Activated CD4-positive, alpha-beta T cell treated with anti-CD3 and anti-CD28 coated beads, Interleukin-2, amount 10 ng/mL, durations not matched to agents 7 days and 5 days (primary cell): ENCODE results near the gene MID1. TPM values are rescaled to one million over a fixed set of nuclear protein-coding genes. Genes with fewer than 3 reads are reported as not detected.

Source experiments
- CTCF ChIA-PET: fragments of 350-600 bp; sonication (Branson Sonifier 250); formaldehyde crosslinking; loops from one replicate; lab custom pipeline; 2021; ENCODE audit warnings: antibody characterized with exemption; lab: Charles Lee
- POLR2A ChIA-PET: fragments of 350-600 bp; sonication (Branson Sonifier 250); formaldehyde crosslinking; loops from one replicate; lab custom pipeline; 2021; ENCODE audit warnings: antibody characterized with exemption; lab: Charles Lee
- DNase-seq: peaks from one replicate; pipeline ENCODE4 v3.0.0-alpha.2; 2020
- H3K27ac Mint-ChIP-seq: one replicate; pipeline ENCODE4 v1.8.0; 2021; ENCODE audit warnings: mild to moderate bottlenecking, moderate library complexity, mixed read lengths
- H3K27me3 Mint-ChIP-seq: one replicate; pipeline ENCODE4 v1.8.0; 2021; ENCODE audit warnings: mixed read lengths
- H3K36me3 Mint-ChIP-seq: one replicate; pipeline ENCODE4 v1.8.0; 2021; ENCODE audit warnings: low read depth, mixed read lengths
- H3K4me1 Mint-ChIP-seq: one replicate; pipeline ENCODE4 v1.8.0; 2021; ENCODE audit warnings: mixed read lengths
- H3K4me3 Mint-ChIP-seq: one replicate; pipeline ENCODE4 v1.8.0; 2021; ENCODE audit warnings: mild to moderate bottlenecking, moderate library complexity, mixed read lengths
- H3K9me3 Mint-ChIP-seq: one replicate; pipeline ENCODE4 v1.8.0; 2021; ENCODE audit warnings: mixed read lengths
- total RNA-seq, 2 experiments: library from RNA; stranded (reverse); gene quantifications; one replicate each; pipeline ENCODE4 v1.2.3, GENCODE V29; 2021

The MID1 gene
- total RNA-seq, 2 experiments from 2014 or later = 0.22 to 0.23 TPM

- H3K27me3 Mint-ChIP-seq = no peaks in the 10 kb centered on the region
- no peaks in the 10 kb centered on the region for H3K36me3 Mint-ChIP-seq
- ChIA-PET CTCF (no interaction called here), POLR2A (no interaction called here)
- H3K9me3 Mint-ChIP-seq = no peaks in the 10 kb centered on the region
- DNase-seq = no peak
- H3K4me3 Mint-ChIP-seq = no peak overlapping the region
- no peak overlapping the region for H3K27ac Mint-ChIP-seq
- no peaks in the 10 kb centered on the region for H3K4me1 Mint-ChIP-seq
These were observed 88.5 kb downstream of the MID1 start for GRCh38 chrX:10531927-10532326.

- Mint-ChIP-seq H3K36me3 (no peaks in the 10 kb centered on the region), H3K9me3 (no peaks in the 10 kb centered on the region), H3K4me3 (no peak overlapping the region), H3K4me1 (no peaks in the 10 kb centered on the region), H3K27me3 (no peaks in the 10 kb centered on the region), H3K27ac (no peak overlapping the region)
- ChIA-PET POLR2A (no interaction called here), CTCF (no interaction called here)
- DNase-seq = no peak
These were observed 91.0 kb downstream of the MID1 start for GRCh38 chrX:10529344-10529743.

- Mint-ChIP-seq H3K9me3 (no peaks in the 10 kb centered on the region), H3K4me3 (no peak overlapping the region), H3K36me3 (no peaks in the 10 kb centered on the region), H3K27me3 (no peaks in the 10 kb centered on the region), H3K4me1 (no peaks in the 10 kb centered on the region), H3K27ac (no peak overlapping the region)
- DNase-seq = no peak
- ChIA-PET CTCF (no interaction called here), POLR2A (no interaction called here)
These were observed 93.9 kb downstream of the MID1 start for GRCh38 chrX:10526451-10526850.

- DNase-seq = no peak
- ChIA-PET POLR2A (no interaction called here), CTCF (no interaction called here)
- no peaks in the 10 kb centered on the region for H3K9me3 Mint-ChIP-seq
- no peaks in the 10 kb centered on the region for H3K4me1 Mint-ChIP-seq
- H3K4me3 Mint-ChIP-seq = no peak overlapping the region
- no peaks in the 10 kb centered on the region for H3K36me3 Mint-ChIP-seq
- no peaks in the 10 kb centered on the region for H3K27me3 Mint-ChIP-seq
- no peak overlapping the region for H3K27ac Mint-ChIP-seq
These were observed 94.8 kb downstream of the MID1 start for GRCh38 chrX:10525381-10526120.

- no peak for DNase-seq
- Mint-ChIP-seq H3K4me1 (no peaks in the 10 kb centered on the region), H3K9me3 (no peaks in the 10 kb centered on the region), H3K36me3 (no peaks in the 10 kb centered on the region), H3K4me3 (no peak overlapping the region), H3K27me3 (no peaks in the 10 kb centered on the region), H3K27ac (no peak overlapping the region)
- CTCF ChIA-PET = no interaction called here
- POLR2A ChIA-PET = no interaction called here
These were observed 95.8 kb downstream of the MID1 start for GRCh38 chrX:10524578-10524977.

- Mint-ChIP-seq H3K27ac (no peak overlapping the region), H3K36me3 (no peaks in the 10 kb centered on the region), H3K4me1 (no peaks in the 10 kb centered on the region), H3K27me3 (no peaks in the 10 kb centered on the region), H3K9me3 (no peaks in the 10 kb centered on the region), H3K4me3 (no peak overlapping the region)
- ChIA-PET CTCF (no interaction called here), POLR2A (no interaction called here)
- DNase-seq = no peak
These were observed 100.6 kb downstream of the MID1 start for GRCh38 chrX:10519761-10520160.

GRCh38 chrX:10519278-10519677, 101.1 kb downstream of the MID1 start:
- Mint-ChIP-seq H3K4me1 (no peaks in the 10 kb centered on the region), H3K36me3 (no peaks in the 10 kb centered on the region), H3K27ac (no peak overlapping the region), H3K9me3 (no peaks in the 10 kb centered on the region), H3K4me3 (no peak overlapping the region), H3K27me3 (no peaks in the 10 kb centered on the region)
- POLR2A ChIA-PET = no interaction called here
- DNase-seq = no peak
- CTCF ChIA-PET = no interaction called here

- ChIA-PET CTCF (no interaction called here), POLR2A (no interaction called here)
- no peak for DNase-seq
- H3K36me3 Mint-ChIP-seq = no peaks in the 10 kb centered on the region
- no peak overlapping the region for H3K4me3 Mint-ChIP-seq
- H3K27me3 Mint-ChIP-seq = no peaks in the 10 kb centered on the region
- no peak overlapping the region for H3K27ac Mint-ChIP-seq
- H3K9me3 Mint-ChIP-seq = no peaks in the 10 kb centered on the region
- H3K4me1 Mint-ChIP-seq = no peaks in the 10 kb centered on the region
These were observed 102.3 kb downstream of the MID1 start for GRCh38 chrX:10518073-10518472.

GRCh38 chrX:10516781-10517322, 103.5 kb downstream of the MID1 start:
- Mint-ChIP-seq H3K36me3 (no peaks in the 10 kb centered on the region), H3K27me3 (no peaks in the 10 kb centered on the region), H3K4me3 (no peak overlapping the region), H3K27ac (no peak overlapping the region), H3K9me3 (no peaks in the 10 kb centered on the region), H3K4me1 (no peaks in the 10 kb centered on the region)
- ChIA-PET CTCF (no interaction called here), POLR2A (no interaction called here)
- DNase-seq = no peak

- DNase-seq = no peak
- H3K27me3 Mint-ChIP-seq = no peaks in the 10 kb centered on the region
- CTCF ChIA-PET = no interaction called here
- H3K4me3 Mint-ChIP-seq = no peak overlapping the region
- H3K27ac Mint-ChIP-seq = no peak overlapping the region
- POLR2A ChIA-PET = no interaction called here
- H3K9me3 Mint-ChIP-seq = no peaks in the 10 kb centered on the region
- H3K4me1 Mint-ChIP-seq = no peaks in the 10 kb centered on the region
- no peaks in the 10 kb centered on the region for H3K36me3 Mint-ChIP-seq
These were observed 105.5 kb downstream of the MID1 start for GRCh38 chrX:10514891-10515290.

GRCh38 chrX:10513974-10514373, 106.4 kb downstream of the MID1 start:
- no peaks in the 10 kb centered on the region for H3K27me3 Mint-ChIP-seq
- POLR2A ChIA-PET = no interaction called here

GRCh38 chrX:10512741-10513140, 107.6 kb downstream of the MID1 start:
- Mint-ChIP-seq H3K27me3 (no peaks in the 10 kb centered on the region), H3K4me1 (no peaks in the 10 kb centered on the region), H3K4me3 (no peak overlapping the region), H3K9me3 (peaks cover 3% of the 10 kb centered on the region), H3K36me3 (no peaks in the 10 kb centered on the region), H3K27ac (no peak overlapping the region)
- CTCF ChIA-PET = no interaction called here
- POLR2A ChIA-PET = no interaction called here
- DNase-seq = no peak

More at GRCh38 chrX:10513974-10514373, 106.4 kb downstream of the MID1 start:
- H3K27ac Mint-ChIP-seq = no peak overlapping the region
- no peak for DNase-seq
- H3K9me3 Mint-ChIP-seq = peaks cover under 1% of the 10 kb centered on the region
- H3K4me1 Mint-ChIP-seq = no peaks in the 10 kb centered on the region
- H3K36me3 Mint-ChIP-seq = no peaks in the 10 kb centered on the region
- H3K4me3 Mint-ChIP-seq = no peak overlapping the region
- CTCF ChIA-PET = no interaction called here

- H3K9me3 Mint-ChIP-seq = peaks cover 3% of the 10 kb centered on the region
- DNase-seq = no peak
- ChIA-PET CTCF (no interaction called here), POLR2A (no interaction called here)
- no peaks in the 10 kb centered on the region for H3K36me3 Mint-ChIP-seq
- no peak overlapping the region for H3K4me3 Mint-ChIP-seq
- no peaks in the 10 kb centered on the region for H3K4me1 Mint-ChIP-seq
- H3K27ac Mint-ChIP-seq = no peak overlapping the region
- H3K27me3 Mint-ChIP-seq = no peaks in the 10 kb centered on the region
These were observed 108.1 kb downstream of the MID1 start for GRCh38 chrX:10512258-10512657.

- H3K36me3 Mint-ChIP-seq = no peaks in the 10 kb centered on the region
- POLR2A ChIA-PET = no interaction called here
- H3K27ac Mint-ChIP-seq = no peak overlapping the region
- H3K27me3 Mint-ChIP-seq = no peaks in the 10 kb centered on the region
- CTCF ChIA-PET = no interaction called here
- DNase-seq = no peak
- H3K9me3 Mint-ChIP-seq = peaks cover 3% of the 10 kb centered on the region
- no peaks in the 10 kb centered on the region for H3K4me1 Mint-ChIP-seq
- H3K4me3 Mint-ChIP-seq = no peak overlapping the region
These were observed 111.0 kb downstream of the MID1 start for GRCh38 chrX:10509397-10509796.
